K562 (cell line): ENCODE measurements around the gene ACYP2. TPM values are rescaled to one million over a fixed set of nuclear protein-coding genes. Genes with fewer than 3 reads are reported as not detected.

ENCODE experiments used
- BRF1 ChIP-seq: IDR thresholded peaks from 3 replicates; pipeline ENCODE4 v1.6.1; 2011; ENCODE audit warnings: borderline replicate concordance, mild to moderate bottlenecking; ENCODE audit not compliant: insufficient read length; ENCODE audit errors: extremely low read depth
- CBFB ChIP-seq: sonication (generic); formaldehyde crosslinking; IDR thresholded peaks from 2 replicates; pipeline ENCODE4 v1.4.0; 2020; ENCODE audit warnings: mild to moderate bottlenecking, missing genetic modification reagents
- DIDO1 ChIP-seq: fragments of 450-650 bp; IDR thresholded peaks from 2 replicates; pipeline ENCODE4 v1.6.1; 2016; ENCODE audit warnings: low read depth, missing biosample characterization, missing genetic modification characterization
- GTF2A2 ChIP-seq: IDR thresholded peaks from 2 replicates; pipeline ENCODE4 v1.6.1; 2016; ENCODE audit warnings: mild to moderate bottlenecking, missing genetic modification characterization, missing compliant biosample characterization
- HMGN3 ChIP-seq: IDR thresholded peaks from 2 replicates; pipeline ENCODE4 v1.6.1; 2011; ENCODE audit warnings: borderline replicate concordance, low read depth, mild to moderate bottlenecking, mixed read lengths, low read length; ENCODE audit not compliant: insufficient read length; ENCODE audit errors: extremely low read depth
- MYNN ChIP-seq, 2 experiments: sonication (generic); formaldehyde crosslinking in 1 of 2; IDR thresholded peaks; 2 replicates each; pipeline versions ENCODE4 v1.5.0 to v1.6.1; 2016 to 2020; ENCODE audit warnings: antibody characterized with exemption in 1 of 2, missing genetic modification reagents in 1 of 2
- POLR3A ChIP-seq: IDR thresholded peaks from 2 replicates; pipeline ENCODE4 v1.6.1; 2011; ENCODE audit warnings: borderline replicate concordance, mild to moderate bottlenecking, moderate library complexity; ENCODE audit not compliant: insufficient read length, insufficient read depth; ENCODE audit errors: extremely low read depth
- PTRF ChIP-seq: fragments of 450-650 bp; IDR thresholded peaks from 2 replicates; pipeline ENCODE4 v1.6.1; 2016; ENCODE audit warnings: mild to moderate bottlenecking, missing genetic modification characterization, missing compliant biosample characterization
- SETDB1 ChIP-seq: IDR thresholded peaks from one replicate; pipeline ENCODE4 v1.6.1; 2012; ENCODE audit warnings: low read length, control low read depth, inconsistent platforms
- SIN3A ChIP-seq, 2 experiments: fragments of 150-350 bp in 1 of 2; IDR thresholded peaks; 2 replicates each; pipeline ENCODE4 v1.6.1; 2011 to 2016; ENCODE audit warnings: borderline replicate concordance in 2 of 2, low read depth in 2 of 2, low read length in 2 of 2, mild to moderate bottlenecking in 2 of 2, moderate library complexity in 2 of 2; ENCODE audit not compliant: control insufficient read depth in 1 of 2
- TBP ChIP-seq: optimal IDR thresholded peaks from 2 replicates; pipeline ENCODE3; 2011; ENCODE audit warnings: low read depth, low read length, improper control_type of control experiment
- ZEB2 ChIP-seq: fragments of 450-650 bp; IDR thresholded peaks from 2 replicates; pipeline ENCODE4 v1.6.1; 2016
- ZNF778 ChIP-seq: fragments of 450-650 bp; formaldehyde crosslinking; IDR thresholded peaks from 2 replicates; pipeline ENCODE4 v1.4.0; 2020; ENCODE audit warnings: mild to moderate bottlenecking, moderate library complexity
- polyA plus RNA-seq, 8 experiments: library from polyadenylated mRNA; depleted of rRNA in 4 of 8; stranded (reverse) in 5 of 8; unstranded in 3 of 8; fragments of >200 nt; fragmentation: Nextera tagmentation in 2 of 8; fragmentation: Illumina TruSeq in 1 of 8; extraction: Ambion mirVana in 2 of 8; extraction: Trizol in 1 of 8; gene quantifications; 2 replicates each; pipeline versions ENCODE4 v1.2.1 to v1.2.3, GENCODE V29; 2011 to 2014; ENCODE audit warnings: inconsistent platforms in 1 of 8, missing spikeins in 1 of 8
- total RNA-seq, 7 experiments: library from RNA; depleted of rRNA in 6 of 7; stranded (reverse); fragments of >200 nt in 6 of 7; fragmentation: Illumina TruSeq in 2 of 7; extraction: Trizol in 2 of 7; gene quantifications; 2 replicates each; pipeline versions ENCODE4 v1.2.1 to v1.2.3, GENCODE V29; 2011 to 2021; ENCODE audit warnings: low replicate concordance in 1 of 7
- TF ChIP-seq, protein P1 (sequence below), 2 experiments: fragments of 250-450 bp in 1 of 2; fragments of 450-650 bp in 1 of 2; sonication (Bioruptor Pico) in 1 of 2; IDR thresholded peaks; 2 replicates each; pipeline versions ENCODE4 v1.6.1 to v1.8.0; 2016 to 2021; ENCODE audit warnings: mild to moderate bottlenecking in 2 of 2, moderate library complexity in 2 of 2, missing compliant biosample characterization in 1 of 2, missing genetic modification characterization in 1 of 2
- TF ChIP-seq, protein P2 (sequence below): IDR thresholded peaks from 2 replicates; pipeline ENCODE4 v1.6.1; 2014; ENCODE audit warnings: antibody characterized with exemption
- TF ChIP-seq, protein P3 (sequence below): fragments of 250-450 bp; sonication (Bioruptor Pico); IDR thresholded peaks from 2 replicates; pipeline ENCODE4 v1.8.0; 2022; ENCODE audit warnings: moderate library complexity, mild to moderate bottlenecking, inconsistent platforms
- TF ChIP-seq, protein P4 (sequence below), 2 experiments: fragments of 450-650 bp in 1 of 2; sonication (generic) in 1 of 2; formaldehyde crosslinking; conservative IDR thresholded peaks; 2 replicates each; pipeline versions ENCODE4 v1.4.0 to v1.8.1; 2020 to 2022; ENCODE audit warnings: mild to moderate bottlenecking in 1 of 2, missing genetic modification reagents in 1 of 2

ACYP2 gene
- total and polyA plus RNA-seq, 9 of the 15 experiments (the other 6 are each of a cell fraction or from before 2014, with no cell fraction given): 1.0 to 4.1 (median 2.0) TPM

DNA sequence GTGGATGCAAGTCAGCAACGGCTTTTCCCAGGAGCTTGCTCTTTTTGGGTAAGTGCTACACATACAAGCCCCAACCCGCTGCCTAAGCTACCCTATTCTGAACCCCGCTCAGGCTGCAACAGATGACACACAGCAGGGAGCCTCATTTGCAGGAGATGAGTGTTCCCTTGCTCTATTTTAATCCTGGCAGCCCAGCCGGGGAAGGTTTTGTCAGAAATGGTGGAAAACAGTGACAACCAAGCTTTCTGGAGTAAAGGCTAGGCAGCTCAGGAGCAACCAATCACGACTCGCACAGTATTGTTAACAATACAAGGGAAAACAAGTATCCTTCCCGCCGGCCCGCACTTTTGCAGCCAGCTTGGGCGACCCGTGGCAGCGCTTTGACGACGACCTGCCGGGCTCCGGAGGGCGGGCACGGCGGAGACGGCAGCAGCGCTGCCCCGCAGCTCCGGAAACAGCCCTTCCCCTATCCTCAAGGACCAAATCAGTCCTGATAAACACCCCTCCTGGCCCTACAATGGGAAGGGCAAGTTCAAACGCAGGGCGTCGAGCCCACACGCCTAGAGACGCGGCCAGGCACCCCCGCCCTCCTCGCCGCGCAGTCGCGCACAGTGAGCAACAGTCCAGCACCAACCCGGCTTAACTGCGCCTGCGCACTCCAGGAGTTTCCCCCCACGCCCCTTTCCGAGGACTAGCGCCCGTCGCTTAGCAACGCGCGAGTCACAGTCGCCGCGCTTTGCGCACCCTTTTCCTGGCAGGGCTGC is 214.9 kb downstream of the ACYP2 start (continued):
- TF ChIP-seq SIN3A (IDR thresholded peaks at IDR 0.05; ENCODE audit: borderline replicate concordance in 2 of 2, control insufficient read depth in 1 of 2, low read depth in 2 of 2, low read length in 2 of 2): peak; percentile 12 to 42; a peak in 1 of 4 replicates
- TF ChIP-seq ZNF778 (CRISPR knock-in tag): no peak
- TF ChIP-seq ZEB2: no peak
- TF ChIP-seq SETDB1: no peak
- TF ChIP-seq GTF2A2 (tag): no peak
- TF ChIP-seq, protein P1, sequence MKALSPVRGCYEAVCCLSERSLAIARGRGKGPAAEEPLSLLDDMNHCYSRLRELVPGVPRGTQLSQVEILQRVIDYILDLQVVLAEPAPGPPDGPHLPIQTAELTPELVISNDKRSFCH (CRISPR knock-in tag; IDR thresholded peaks at IDR 0.05): no peak
- TF ChIP-seq, protein P1 (tag; IDR thresholded peaks at IDR 0.05): peak; percentile 65; the same call in 1 of the 2 replicates
- TF ChIP-seq, protein P2, sequence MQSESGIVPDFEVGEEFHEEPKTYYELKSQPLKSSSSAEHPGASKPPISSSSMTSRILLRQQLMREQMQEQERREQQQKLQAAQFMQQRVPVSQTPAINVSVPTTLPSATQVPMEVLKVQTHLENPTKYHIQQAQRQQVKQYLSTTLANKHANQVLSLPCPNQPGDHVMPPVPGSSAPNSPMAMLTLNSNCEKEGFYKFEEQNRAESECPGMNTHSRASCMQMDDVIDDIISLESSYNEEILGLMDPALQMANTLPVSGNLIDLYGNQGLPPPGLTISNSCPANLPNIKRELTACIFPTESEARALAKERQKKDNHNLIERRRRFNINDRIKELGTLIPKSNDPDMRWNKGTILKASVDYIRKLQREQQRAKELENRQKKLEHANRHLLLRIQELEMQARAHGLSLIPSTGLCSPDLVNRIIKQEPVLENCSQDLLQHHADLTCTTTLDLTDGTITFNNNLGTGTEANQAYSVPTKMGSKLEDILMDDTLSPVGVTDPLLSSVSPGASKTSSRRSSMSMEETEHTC: no peak
- TF ChIP-seq, protein P3, sequence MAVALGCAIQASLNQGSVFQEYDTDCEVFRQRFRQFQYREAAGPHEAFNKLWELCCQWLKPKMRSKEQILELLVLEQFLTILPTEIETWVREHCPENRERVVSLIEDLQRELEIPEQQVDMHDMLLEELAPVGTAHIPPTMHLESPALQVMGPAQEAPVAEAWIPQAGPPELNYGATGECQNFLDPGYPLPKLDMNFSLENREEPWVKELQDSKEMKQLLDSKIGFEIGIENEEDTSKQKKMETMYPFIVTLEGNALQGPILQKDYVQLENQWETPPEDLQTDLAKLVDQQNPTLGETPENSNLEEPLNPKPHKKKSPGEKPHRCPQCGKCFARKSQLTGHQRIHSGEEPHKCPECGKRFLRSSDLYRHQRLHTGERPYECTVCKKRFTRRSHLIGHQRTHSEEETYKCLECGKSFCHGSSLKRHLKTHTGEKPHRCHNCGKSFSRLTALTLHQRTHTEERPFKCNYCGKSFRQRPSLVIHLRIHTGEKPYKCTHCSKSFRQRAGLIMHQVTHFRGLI (CRISPR knock-in tag): no peak
- TF ChIP-seq, protein P4, sequence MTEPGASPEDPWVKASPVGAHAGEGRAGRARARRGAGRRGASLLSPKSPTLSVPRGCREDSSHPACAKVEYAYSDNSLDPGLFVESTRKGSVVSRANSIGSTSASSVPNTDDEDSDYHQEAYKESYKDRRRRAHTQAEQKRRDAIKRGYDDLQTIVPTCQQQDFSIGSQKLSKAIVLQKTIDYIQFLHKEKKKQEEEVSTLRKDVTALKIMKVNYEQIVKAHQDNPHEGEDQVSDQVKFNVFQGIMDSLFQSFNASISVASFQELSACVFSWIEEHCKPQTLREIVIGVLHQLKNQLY (CRISPR knock-in tag; conservative IDR thresholded peaks at IDR 0.05): 0 out of 4 replicates have a peak, but pooled peaks of 1 of the 2 experiments have one; percentile 74
- no peak for TF ChIP-seq CBFB
- peak; percentile 35 for TF ChIP-seq TBP
- TF ChIP-seq MYNN (IDR thresholded peaks at IDR 0.05): no peak
- no peak for TF ChIP-seq MYNN (CRISPR knock-in tag; IDR thresholded peaks at IDR 0.05)
- no peak for TF ChIP-seq BRF1
- no peak for TF ChIP-seq POLR3A
- TF ChIP-seq DIDO1 (tag): no peak
- peak; percentile 51 for TF ChIP-seq HMGN3
- TF ChIP-seq PTRF (tag): no peak
